Lung (tissue), 12 donors: ENCODE results near the gene GATC. TPM values are rescaled to one million over a fixed set of nuclear protein-coding genes. Genes with fewer than 3 reads are reported as not detected.

Source experiments
- ATAC-seq: fragments of 200-7000 bp; cut with Tn5 transposase; one replicate; pipeline ENCODE4 v1.9.1; 2020; ENCODE audit warnings: moderate number of reproducible peaks; ENCODE audit not compliant: insufficient read depth, low FRiP score
- DNase-seq, 3 donors: peaks; one replicate each; pipeline ENCODE4 v3.0.0-alpha.2; 2013 to 2017
- H3K27ac ChIP-seq, 2 donors: one replicate each; pipeline ENCODE4 v1.5.1; 2013; ENCODE audit warnings: mild to moderate bottlenecking in 2 of 2, moderate library complexity in 2 of 2, control low read depth in 1 of 2, inconsistent platforms in 1 of 2, low read depth in 1 of 2, low read length in 1 of 2
- H3K27me3 ChIP-seq, 3 donors: one replicate each; pipeline ENCODE4 v1.5.1; 2013; ENCODE audit warnings: low read length in 2 of 3; ENCODE audit not compliant: control insufficient read depth in 3 of 3, insufficient read depth in 3 of 3
- H3K36me3 ChIP-seq, 4 donors: one replicate each; pipeline ENCODE4 v1.5.1; 2013; ENCODE audit warnings: low read length in 4 of 4, mild to moderate bottlenecking in 1 of 4, moderate library complexity in 1 of 4; ENCODE audit not compliant: control insufficient read depth in 4 of 4, insufficient read depth in 4 of 4
- H3K4me1 ChIP-seq, 5 donors: one replicate each; pipeline ENCODE4 v1.5.1; 2013; ENCODE audit warnings: low read length in 5 of 5, mild to moderate bottlenecking in 2 of 5, moderate library complexity in 1 of 5; ENCODE audit not compliant: control insufficient read depth in 5 of 5, insufficient read depth in 5 of 5
- H3K4me3 ChIP-seq: one replicate; pipeline ENCODE4 v1.5.1; 2013; ENCODE audit warnings: mild to moderate bottlenecking, control low read depth, moderate library complexity
- H3K9ac ChIP-seq, 2 donors: one replicate each; pipeline ENCODE4 v1.5.1; 2013; ENCODE audit warnings: low read length in 2 of 2, control low read depth in 1 of 2; ENCODE audit not compliant: insufficient read depth in 1 of 2
- H3K9me3 ChIP-seq, 4 donors: one replicate each; pipeline ENCODE4 v1.5.1; 2013; ENCODE audit warnings: low read length in 3 of 4, mild to moderate bottlenecking in 1 of 4, moderate library complexity in 1 of 4; ENCODE audit not compliant: control insufficient read depth in 4 of 4, insufficient read depth in 3 of 4
- WGBS, 2 donors: extraction: QIAGEN DNeasy Blood & Tissue Kit; methylation state at CpG; one replicate each; pipeline ENCODE4 v1.1.7; 2013; 5-methylcytosine and 5-hydroxymethylcytosine counted together
- polyA plus RNA-seq, 2 donors: library from polyadenylated mRNA; stranded (reverse); fragments of 200-250 nt; gene quantifications; one replicate each; pipeline ENCODE4 v1.2.1, GENCODE V29; 2013
- total RNA-seq, 2 donors: library from RNA; depleted of rRNA in 1 of 2; stranded (reverse); fragments of >200 nt in 1 of 2; gene quantifications; one replicate each; pipeline ENCODE4 v1.2.1, GENCODE V29; 2014 to 2021
- TF ChIP-seq, protein P1 (sequence below): IDR thresholded peaks from 2 replicates; pipeline ENCODE4 v1.5.1; 2012; ENCODE audit warnings: mild to moderate bottlenecking; ENCODE audit errors: control extremely low read depth, extremely low read depth
- donor health status: control.
- donor health status: control.
- donor health status: Bipolar disorder and iron deficiency.
- donor health status: healthy.
- donor health status: DM: yes; HTN: yes; CAD: no.

The GATC gene
- total and polyA plus RNA-seq, 4 donors = 10.6 to 27.6 (median 19.3) TPM

DNA sequence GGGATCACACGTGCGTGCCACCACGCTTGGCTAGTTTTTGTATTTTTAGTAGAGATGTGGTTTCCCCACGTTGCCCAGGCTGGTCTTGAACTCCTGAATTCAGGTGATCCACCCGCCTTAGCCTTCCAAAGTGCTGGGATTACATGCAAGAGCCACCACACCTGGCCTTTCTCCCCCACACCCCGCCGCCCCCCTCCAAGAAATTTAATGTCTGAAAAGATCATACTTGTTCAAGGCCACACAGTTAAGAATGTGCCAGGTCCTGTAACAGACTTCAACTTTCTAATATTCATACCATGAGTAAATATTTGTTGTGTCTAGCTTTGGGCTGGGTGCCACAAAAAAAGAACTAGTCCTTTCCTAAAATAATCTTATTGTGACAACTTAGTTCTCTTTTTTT is 9.1 kb downstream of the GATC start:
- no peak overlapping the region for H3K4me3 ChIP-seq
- DNase-seq = no peak
- H3K9me3 ChIP-seq = no peaks in the 10 kb centered on the region
- H3K9ac ChIP-seq = no peak overlapping the region
- no peak for ATAC-seq
- TF ChIP-seq, protein P1, sequence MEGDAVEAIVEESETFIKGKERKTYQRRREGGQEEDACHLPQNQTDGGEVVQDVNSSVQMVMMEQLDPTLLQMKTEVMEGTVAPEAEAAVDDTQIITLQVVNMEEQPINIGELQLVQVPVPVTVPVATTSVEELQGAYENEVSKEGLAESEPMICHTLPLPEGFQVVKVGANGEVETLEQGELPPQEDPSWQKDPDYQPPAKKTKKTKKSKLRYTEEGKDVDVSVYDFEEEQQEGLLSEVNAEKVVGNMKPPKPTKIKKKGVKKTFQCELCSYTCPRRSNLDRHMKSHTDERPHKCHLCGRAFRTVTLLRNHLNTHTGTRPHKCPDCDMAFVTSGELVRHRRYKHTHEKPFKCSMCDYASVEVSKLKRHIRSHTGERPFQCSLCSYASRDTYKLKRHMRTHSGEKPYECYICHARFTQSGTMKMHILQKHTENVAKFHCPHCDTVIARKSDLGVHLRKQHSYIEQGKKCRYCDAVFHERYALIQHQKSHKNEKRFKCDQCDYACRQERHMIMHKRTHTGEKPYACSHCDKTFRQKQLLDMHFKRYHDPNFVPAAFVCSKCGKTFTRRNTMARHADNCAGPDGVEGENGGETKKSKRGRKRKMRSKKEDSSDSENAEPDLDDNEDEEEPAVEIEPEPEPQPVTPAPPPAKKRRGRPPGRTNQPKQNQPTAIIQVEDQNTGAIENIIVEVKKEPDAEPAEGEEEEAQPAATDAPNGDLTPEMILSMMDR = no peak
- 92 to 93% methylated on average over 7 of the region's 7 CpGs for WGBS, 2 donors
- H3K27ac ChIP-seq = no peak overlapping the region
- H3K27me3 ChIP-seq = no peaks in the 10 kb centered on the region
- H3K36me3 ChIP-seq = peaks cover 20 to 47% (median 27%) of the 10 kb centered on the region in 4 donors
- H3K4me1 ChIP-seq = no peaks in the 10 kb centered on the region

- Histone ChIP-seq H3K36me3 (peaks cover 33 to 61% (median 35%) of the 10 kb centered on the region in 4 donors), H3K9me3 (no peaks in the 10 kb centered on the region), H3K4me3 (no peak overlapping the region), H3K27ac (no peak overlapping the region), H3K4me1 (no peaks in the 10 kb centered on the region), H3K27me3 (no peaks in the 10 kb centered on the region), H3K9ac (no peak overlapping the region)
- DNase-seq = no peak
- ATAC-seq = no peak
- 86 to 92% methylated on average over 6 of the region's 6 CpGs for WGBS, 2 donors
- TF ChIP-seq, protein P1 = no peak
Measured at GRCh38 chr12:120457133-120457532, 10.9 kb downstream of the GATC start.

GRCh38 chr12:120460157-120460556 is 13.9 kb downstream of the GATC start:
- no peaks in the 10 kb centered on the region for H3K9me3 ChIP-seq
- H3K27ac ChIP-seq = no peak overlapping the region
- H3K4me3 ChIP-seq = no peak overlapping the region
- DNase-seq (no peak), ATAC-seq (no peak)
- WGBS, 2 donors = 93 to 95% methylated on average over 3 of the region's 3 CpGs
- H3K36me3 ChIP-seq = peaks cover 53 to 77% (median 56%) of the 10 kb centered on the region in 4 donors
- TF ChIP-seq, protein P1 = no peak
- H3K4me1 ChIP-seq = no peaks in the 10 kb centered on the region
- H3K9ac ChIP-seq = no peak overlapping the region
- H3K27me3 ChIP-seq = no peaks in the 10 kb centered on the region

GRCh38 chr12:120462099-120462640 is 15.9 kb downstream of the GATC start:
- DNase-seq (no peak), ATAC-seq (no peak)
- Histone ChIP-seq H3K9me3 (no peaks in the 10 kb centered on the region), H3K4me1 (no peaks in the 10 kb centered on the region), H3K27ac (no peak overlapping the region), H3K9ac (no peak overlapping the region), H3K36me3 (peaks cover 49 to 75% (median 54%) of the 10 kb centered on the region in 4 donors), H3K27me3 (no peaks in the 10 kb centered on the region), H3K4me3 (no peak overlapping the region)
- WGBS, 2 donors = 82 to 94% methylated on average over 3 of the region's 3 CpGs
- TF ChIP-seq, protein P1 = no peak
